NCI-H2171 treated with DMSO at 0.1 percent for 48 hours (cell line): ENCODE data around the gene KDM6B.
"Not testable (repeated sequence)": the region's sequence is repeated elsewhere in the genome, so short reads cannot be mapped to it uniquely, and the experiment has no call there.

ENCODE experiments used
- DNase-seq: peaks from one replicate; lab custom pipeline; 2025; lab: John Stamatoyannopoulos, UW

The KDM6B gene

GRCh38 chr17:7852262-7852670, 18.2 kb downstream of the KDM6B start:
- no peak for DNase-seq

- no peak for DNase-seq
These were observed 19.1 kb downstream of the KDM6B start for GRCh38 chr17:7852919-7853690.

- no peak for DNase-seq
These were observed 19.6 kb downstream of the KDM6B start for GRCh38 chr17:7853691-7854038.

GRCh38 chr17:7854078-7854777, 20.2 kb downstream of the KDM6B start:
- no peak for DNase-seq

GRCh38 chr17:7854851-7855659, 21.0 kb downstream of the KDM6B start, which contains the start of gene TMEM88:
TMEM88 (plus strand) TSS chr17:7855066; CDS start chr17:7855075, 9 bp downstream.
- DNase-seq, result no peak

GRCh38 chr17:7855660-7856010, 21.6 kb downstream of the KDM6B start:
- no peak for DNase-seq

GRCh38 chr17:7856011-7856810, 22.2 kb downstream of the KDM6B start:
- DNase-seq, result peak; percentile 23

GRCh38 chr17:7856811-7857712, 23.0 kb downstream of the KDM6B start, which contains the start of gene NAA38:
NAA38 (minus strand) TSS chr17:7857559; CDS start chr17:7857463, 96 bp downstream.
- peak; percentile 100 for DNase-seq

- DNase-seq, result peak; percentile 99
These were observed 23.9 kb downstream of the KDM6B start, which contains the start of gene CYB5D1 for GRCh38 chr17:7857713-7858521. CYB5D1 (plus strand) TSS chr17:7858003; CDS start chr17:7858135, 132 bp downstream.

- peak; percentile 52 for DNase-seq
These were observed 24.4 kb downstream of the KDM6B start for GRCh38 chr17:7858522-7858810.

GRCh38 chr17:7859028-7859427, 25.0 kb downstream of the KDM6B start:
- no peak for DNase-seq

- peak; percentile 83 for DNase-seq
These were observed 28.8 kb downstream of the KDM6B start for GRCh38 chr17:7862692-7863437.

GRCh38 chr17:7864384-7864783, 30.4 kb downstream of the KDM6B start:
- DNase-seq, result not testable (repeated sequence)

- no peak for DNase-seq
These were observed 31.1 kb downstream of the KDM6B start for GRCh38 chr17:7864995-7865650.

- no peak for DNase-seq
These were observed 33.9 kb downstream of the KDM6B start for GRCh38 chr17:7867881-7868329.

GRCh38 chr17:7873051-7873450, 39.0 kb downstream of the KDM6B start:
- DNase-seq, result no peak

GRCh38 chr17:7875804-7876370, 41.9 kb downstream of the KDM6B start:
- DNase-seq, result no peak

- DNase-seq, result no peak
These were observed 44.2 kb downstream of the KDM6B start for GRCh38 chr17:7878234-7878633.
